Measurements from ENCODE around the gene GPI.
"Not testable (repeated sequence)": the region's sequence is repeated elsewhere in the genome, so short reads cannot be mapped to it uniquely, and the experiment has no call there.

The GPI gene

DNA sequence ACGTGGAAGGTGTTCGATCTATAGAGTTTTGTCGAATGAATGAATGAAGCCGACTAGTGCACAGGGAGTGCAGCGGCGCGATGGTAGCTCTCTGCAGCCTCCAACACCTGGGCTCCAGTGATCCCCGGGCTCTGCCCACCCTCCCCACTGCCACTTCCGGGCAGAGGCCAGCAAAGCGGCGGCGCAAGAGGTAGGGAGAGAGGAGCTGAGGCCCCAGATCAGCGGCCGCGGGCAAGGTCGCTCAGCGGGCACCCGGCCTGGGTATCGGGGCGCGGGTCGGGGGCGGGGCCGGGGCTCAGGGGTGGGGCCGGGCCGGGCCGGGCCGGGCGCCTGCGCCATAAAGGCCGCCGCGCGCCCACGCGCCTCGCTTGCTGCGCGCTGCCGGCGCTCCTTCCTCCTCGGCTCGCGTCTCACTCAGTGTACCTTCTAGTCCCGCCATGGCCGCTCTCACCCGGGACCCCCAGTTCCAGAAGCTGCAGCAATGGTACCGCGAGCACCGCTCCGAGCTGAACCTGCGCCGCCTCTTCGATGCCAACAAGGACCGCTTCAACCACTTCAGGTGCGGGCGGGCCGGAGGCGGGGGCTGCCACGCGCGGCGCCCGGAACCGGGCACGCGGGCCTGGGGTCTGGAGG is at the start of gene GPI:
Gene GPI (plus strand): TSS at position 367 of the 633 bp plus-strand sequence. CDS start 71 bp downstream, at position 438.
- DNase-seq, result peak; percentile 71

DNA sequence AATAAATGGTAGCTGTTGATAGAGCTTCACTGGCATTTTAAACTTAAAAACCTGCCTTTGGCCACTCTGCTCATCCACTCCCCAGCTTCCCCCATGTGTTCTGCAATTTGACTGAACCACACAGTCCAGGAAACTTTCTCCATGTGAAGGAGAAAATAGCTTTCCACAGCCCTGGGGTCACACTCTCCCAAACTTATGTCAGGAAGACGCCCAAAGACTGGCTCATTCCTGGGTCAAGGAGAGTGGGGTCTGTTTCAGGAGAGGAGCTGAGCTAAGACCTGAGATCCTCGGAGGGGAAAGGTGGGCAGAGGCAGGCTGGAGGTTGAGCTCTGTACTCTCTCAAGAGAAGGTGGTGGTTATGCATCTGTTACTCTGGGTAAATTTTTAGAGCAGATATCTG is 48.7 kb upstream of the GPI start:
- DNase-seq, result no peak

DNA sequence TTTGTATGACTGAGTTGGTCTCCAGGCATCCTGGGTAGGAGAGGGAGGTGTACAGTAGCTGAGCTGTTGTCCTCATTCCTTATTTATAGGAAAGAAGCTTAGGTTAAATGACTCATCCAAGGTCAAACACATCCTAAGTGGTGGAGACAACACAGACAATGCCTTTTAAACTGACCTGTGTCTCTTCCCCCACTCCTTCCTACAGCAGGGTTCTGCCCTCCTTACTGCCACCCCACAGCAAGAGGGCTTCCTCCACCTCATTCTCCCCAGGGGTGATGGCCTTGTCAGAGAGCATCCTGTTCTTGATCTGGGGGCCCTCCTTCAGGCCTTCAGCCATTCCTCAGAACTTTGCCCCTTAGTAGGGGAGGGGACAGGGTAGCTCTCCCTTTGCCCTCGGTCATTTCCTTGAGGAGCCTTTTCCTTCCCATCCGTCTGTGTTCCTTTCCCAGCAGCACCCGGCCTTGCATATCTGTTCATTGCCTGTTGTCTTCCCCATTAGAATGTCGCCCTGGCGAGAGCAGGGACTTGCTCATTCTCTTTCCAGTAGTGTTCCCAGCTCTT is 48.2 kb upstream of the GPI start:
- DNase-seq, result no peak

DNA sequence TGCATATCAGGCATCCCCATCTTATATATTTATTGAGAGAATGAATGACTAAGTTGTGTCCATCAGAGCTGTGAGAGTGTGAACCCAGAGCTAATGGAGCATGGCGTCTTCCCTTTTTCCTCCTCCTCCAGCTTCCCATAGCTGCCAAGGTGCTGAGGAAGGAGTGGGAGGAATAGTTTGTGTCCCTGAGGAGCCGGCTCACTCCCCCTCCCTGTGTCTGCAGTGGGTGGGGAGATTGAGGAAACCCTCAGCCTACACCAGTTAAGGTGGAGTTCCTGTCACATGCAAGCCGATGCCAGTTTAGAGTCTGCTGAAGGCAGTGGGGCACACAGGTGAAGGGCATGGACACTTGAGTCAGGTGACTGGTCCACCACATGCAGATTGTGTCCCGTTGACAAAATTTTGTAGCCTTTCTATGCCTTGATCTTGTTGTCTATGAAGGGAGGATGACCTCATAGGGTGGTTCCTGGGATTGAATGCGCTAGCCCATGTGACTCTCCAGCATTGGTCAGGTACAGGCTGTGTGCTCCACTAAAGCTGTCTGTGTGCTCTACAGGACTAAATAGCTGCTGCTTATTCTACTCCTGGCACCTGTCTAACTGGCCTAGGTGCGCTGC is 47.6 kb upstream of the GPI start:
- no peak for DNase-seq

DNA sequence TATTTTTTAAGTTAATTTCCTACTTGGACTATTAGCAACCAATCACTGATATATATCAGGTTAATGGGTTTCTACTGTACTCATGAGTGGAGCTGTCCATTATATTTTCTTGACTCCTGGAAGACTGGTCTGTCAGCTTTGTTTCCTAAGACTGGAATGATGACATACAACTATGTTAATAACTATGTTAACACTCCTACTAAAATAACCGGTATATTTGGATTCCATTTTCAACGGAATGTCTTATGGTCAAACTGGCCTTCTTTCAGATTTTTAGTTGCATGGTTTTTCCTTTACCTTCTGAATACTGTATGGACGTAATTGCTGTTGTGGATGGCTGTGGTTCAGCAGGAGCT is 45.8 kb upstream of the GPI start:
- no peak for DNase-seq

DNA sequence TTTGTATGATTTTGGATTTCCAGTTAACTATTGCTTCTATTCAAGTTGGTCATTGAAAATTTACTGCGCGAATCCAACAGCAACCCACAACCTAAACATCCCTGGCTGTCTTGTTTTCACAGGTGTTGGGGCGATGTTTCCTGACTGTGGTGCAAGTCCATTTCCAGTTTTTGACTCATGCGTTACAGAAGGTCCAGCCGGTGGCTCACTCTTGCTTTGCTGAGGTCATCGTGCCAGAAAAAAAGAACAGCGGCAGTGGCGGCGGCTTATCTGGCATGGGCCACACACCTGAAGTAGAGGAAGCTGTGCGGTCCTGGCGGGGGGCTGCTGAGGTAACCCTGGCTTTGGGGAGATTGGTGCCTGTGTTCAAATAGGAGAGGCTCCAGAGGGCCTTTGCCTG is 45.2 kb upstream of the GPI start:
- no peak for DNase-seq

DNA sequence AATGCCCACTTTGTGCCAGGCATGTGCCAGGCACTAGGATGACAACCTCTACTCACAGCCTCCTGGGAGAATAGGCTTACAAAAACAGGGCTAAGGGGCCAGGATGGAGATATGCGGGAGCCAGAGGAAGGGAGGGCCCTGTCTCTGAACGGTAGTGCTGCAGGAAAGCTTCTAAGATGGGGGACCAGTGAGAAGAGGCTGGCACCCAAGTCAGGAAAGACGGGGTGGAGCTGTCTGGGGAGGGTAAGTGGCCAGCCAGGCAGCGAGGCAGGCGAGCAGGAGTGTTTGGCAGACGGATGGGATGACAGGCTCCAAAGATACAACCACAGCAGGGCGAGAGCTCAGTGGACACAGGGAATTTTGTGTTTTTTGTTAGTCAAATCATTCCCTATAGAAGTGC is 44.7 kb upstream of the GPI start:
- no peak for DNase-seq

DNA sequence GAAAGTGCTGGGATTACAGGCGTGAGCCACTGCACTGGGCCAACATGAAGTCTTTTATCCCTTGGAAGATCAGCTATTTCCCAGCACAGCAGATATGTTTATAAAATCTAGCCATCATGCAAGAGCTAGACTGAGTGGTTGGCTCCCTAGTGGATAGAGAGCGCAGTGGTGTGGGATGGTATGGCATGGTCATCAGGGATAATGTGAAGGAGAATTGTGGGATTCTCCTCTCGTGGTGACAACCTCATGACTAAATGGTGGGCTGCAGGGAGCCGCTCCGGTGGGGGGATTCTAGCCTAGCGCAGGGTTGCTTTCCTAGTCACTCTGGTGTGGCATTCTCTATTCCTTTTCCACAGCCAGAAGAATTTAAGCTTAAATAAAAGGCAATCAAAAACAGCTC is 43.3 kb upstream of the GPI start:
- DNase-seq, result no peak

DNA sequence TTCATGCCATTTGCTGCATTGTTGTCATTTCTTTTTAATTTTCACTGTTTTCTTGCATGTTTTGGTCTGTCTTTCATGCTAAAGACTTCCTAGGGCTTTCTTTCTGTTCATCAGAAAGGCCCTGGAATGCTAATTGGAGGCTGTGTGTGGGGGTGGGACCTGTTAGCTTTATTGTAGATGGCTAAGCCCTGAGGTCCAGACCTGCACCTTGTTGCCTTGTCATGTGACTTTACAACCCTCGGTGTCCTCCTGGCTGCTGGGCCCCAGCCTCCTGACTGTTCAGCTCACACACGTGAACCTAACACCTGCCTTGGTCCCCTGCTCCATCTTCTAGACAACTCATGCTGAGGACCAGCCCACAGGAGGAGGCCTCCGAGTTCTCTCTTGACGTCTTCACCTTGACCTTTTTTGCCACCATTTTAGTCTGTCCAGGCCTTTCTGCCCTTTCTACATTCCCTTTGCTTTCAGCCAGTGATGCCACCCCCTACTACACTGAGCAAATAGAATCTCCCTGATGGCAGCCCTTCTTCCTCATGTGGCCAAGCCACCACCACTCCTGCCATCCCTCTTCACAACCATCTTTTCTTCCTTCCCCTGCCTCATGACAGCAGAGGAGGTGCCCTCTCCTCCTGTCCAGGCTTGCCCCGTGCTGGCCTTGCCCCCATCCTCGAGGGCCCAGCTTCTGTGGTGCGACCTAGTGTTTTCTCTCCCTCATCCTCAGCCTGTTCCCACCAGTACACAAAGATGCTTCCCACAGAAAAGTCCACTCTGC is 41.4 kb upstream of the GPI start:
- DNase-seq, result no peak

DNA sequence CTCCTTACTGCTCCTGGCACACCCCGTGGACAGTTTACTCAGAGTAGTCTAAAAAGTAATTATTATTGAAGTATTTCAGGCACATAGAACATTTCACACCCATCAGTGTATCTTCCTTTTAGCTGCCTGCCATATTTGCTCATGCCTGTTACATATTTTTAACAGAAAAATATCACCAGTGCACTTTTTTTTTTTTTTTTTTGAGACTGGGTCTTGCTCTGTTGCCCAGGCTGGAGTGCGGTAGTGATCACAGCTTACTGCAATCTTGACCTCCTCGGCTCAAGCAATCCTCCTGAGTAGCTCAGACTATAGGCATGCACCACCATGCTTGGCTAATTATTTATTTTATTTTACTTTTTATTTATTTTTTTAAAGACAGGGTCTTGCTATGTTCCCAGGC is 40.7 kb upstream of the GPI start:
- no peak for DNase-seq

DNA sequence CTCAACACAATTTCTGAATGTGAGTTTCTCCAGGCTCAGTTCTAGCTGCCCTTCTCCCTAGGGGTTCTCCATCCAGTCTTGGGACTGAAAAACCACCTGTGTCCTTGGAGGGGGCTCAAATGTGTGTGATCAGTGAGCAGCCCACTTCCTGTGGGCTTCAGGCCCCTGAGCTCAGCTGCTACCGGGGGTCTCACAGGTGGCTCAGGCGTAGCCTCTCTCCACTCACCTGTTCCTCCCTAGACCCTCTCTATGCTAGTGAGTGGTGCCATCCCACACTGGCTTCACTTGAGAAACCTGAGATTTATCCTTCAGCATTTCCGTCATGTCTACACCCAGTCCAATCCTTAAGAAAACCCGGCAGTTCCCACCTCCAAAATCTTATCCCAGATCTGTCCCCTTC is 39.8 kb upstream of the GPI start:
- no peak for DNase-seq

DNA sequence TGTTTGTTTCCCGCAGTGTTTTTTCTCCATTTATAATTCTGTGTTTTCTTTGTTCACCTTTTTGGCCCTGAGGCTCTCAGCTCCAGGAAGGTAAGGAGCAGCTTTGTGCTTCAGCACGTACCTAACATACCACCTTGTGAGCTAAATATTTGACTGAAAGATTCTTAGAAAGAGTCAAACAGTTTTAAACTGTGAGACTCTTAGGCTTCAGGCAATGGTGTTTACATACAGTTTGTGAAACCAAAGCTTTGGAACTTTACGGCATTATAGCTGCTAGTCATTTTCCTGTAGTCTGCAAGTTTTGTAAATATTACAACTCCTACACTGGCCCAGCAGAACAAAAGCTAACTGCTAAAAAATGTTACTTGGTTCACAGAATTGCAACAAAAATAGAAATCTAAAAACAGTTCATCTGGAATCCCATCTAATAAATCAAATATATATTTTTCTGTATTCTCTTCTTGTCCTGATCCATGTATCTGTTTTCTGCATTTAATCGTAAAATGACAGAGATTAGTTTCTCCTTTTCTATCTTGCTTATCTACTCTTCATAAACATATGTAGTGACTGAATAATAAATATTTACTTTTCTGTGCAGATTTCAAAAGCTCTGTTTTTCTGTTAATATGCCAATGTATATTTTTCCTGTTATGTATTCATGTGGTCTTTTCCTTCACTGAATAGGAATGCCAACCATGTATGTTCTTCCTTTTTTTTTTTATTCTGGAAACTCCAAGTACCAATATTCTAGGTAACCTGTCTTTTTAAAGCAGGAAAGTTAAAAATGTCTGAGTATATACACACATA is 38.8 kb upstream of the GPI start:
- no peak for DNase-seq

DNA sequence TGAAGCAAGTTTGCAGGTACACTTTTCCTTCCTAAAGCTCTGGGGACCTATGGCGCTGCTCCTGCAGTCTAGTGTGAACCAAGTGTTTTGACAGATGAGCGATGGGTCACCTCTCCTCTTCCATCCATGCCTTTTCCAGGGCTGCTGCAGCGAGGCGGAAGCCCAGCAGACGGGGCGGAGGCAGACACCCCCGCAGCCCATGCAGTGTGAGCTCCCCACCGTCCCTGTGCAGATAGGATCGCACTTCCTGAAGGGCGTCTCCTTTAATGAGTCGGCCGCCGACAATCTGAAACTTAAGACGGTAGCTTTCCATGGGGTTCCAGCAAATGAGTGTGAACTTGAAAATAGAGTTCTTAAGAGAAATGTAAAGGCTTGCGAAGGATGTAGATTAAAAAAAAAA is 37.1 kb upstream of the GPI start:
- DNase-seq, result no peak

DNA sequence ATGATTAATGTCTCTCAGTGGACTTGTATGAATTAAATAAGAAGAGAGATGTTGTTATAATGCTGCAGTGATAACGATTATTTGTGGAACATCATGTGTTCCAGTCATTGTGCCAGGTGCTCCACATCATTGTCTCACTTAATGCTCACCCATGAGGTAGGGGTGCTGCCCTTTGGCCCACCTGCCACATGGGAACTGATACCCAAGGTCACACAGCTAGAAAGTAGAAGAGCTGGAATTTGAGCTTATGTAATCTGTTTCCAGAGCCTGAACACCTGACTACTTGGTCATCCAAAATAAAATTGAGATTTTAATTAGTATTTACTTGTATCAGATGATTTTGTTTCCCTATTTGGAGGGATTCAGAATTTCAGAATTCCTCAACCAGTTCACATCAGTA is 36.0 kb upstream of the GPI start:
- DNase-seq, result no peak

DNA sequence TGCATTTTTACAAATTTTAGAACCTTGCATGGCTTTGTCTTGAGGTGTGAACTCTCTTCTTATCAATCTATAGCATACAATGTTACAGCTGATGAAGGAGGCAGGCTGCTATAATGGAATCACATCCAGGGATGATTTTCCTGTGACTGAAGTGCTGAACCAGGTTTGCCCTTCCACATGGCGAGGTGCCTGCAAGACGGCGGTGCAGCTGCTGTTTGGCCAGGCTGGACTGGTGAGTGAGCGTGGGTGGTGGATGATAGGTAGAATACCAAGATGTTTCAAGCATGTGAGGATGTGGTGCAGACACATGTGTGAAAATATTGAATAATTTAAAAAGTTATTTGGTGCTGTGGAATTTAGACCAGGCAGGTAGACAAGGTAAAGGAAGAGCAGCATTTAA is 34.9 kb upstream of the GPI start:
- DNase-seq, result no peak

DNA sequence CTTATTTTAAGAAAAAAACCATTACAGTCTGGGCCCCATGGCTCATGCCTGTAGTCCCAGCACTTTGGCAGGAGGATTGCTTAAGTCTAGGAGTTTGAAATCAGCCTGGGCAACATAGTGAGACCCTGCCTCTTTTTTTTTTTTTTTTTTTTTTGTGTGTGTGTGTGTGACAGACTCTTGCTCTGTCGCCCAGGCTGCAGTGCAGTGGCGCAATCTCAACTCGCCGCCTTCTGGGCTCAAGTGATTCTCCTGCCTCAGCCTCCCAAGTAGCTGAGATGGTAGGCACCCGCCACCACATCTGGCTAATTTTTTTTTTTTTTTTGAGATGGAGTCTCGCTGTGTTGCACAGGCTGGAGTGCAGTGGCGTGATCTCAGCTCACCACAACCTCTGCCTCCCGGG is 34.4 kb upstream of the GPI start:
- DNase-seq, result not testable (repeated sequence)

DNA sequence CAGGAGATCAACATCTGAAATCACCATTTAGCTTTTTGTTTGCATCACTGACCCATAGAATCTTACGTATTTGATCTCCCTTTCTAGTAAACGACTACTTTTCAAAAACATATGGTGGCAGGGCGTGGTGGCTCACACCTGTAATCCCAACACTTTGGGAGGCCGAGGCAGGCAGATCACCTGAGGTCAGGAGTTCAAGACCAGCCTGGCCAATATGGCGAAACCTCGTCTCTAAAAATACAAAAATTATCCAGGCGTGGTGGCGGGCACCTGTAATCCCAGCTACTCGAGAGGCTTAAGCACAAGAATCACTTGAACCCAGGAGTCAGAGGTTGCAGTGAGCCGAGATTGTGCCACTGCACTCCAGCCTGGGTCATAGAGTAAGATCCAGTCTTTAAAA is 33.4 kb upstream of the GPI start:
- DNase-seq, result not testable (repeated sequence)

DNA sequence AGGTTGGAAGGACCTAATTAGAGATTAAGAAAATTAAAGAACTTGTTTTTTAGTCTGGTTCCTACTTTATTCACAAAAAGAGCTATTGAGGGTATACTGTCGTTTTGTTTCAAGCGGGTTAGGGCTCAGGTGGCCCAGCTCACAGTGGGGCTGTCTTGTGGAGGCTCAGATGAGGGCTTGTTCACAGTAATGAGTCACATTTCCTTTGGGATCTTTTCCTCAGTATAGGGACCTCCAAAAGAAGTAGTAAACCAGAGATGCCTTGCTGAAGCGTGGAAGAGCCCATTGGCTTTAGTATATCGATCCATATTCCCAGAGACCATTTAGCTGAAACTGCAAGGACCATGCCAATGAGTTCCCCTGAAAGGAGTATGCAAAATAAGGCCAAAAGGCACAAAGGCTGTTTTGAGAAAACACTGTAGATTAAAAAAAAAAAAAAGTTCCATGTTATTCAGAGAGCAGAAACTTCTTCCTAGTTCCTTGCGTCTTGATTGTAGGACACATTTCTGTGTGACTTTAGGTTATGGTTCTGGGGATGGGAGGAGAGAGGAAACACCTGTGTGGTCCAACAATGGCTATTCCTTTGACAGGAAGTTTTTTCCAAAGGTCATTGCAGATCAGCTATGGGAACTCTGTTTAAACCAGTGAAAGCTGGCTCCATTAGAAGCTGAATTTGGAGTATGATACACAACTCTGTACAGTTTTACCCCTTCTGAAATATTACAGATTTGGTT is 32.8 kb upstream of the GPI start:
- no peak for DNase-seq

DNA sequence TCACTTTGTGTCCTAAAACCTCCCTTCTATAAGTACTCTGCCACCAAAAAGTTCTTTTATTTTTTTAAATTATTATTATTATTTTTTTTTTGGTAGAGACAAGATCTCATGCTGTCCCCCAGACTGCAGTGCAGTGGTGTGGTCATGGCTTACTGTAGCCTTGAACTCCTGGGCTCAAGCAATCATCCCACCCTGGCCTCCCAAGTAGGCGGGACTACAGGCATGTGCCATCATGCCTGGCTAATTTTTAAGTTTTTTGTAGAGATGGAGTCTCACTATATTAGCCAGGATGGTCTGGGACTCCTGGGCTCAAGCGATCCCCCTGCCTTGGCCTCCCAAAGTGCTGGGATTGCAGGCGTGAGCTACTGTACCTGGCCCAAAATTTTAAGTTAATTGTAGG is 29.1 kb upstream of the GPI start:
- no peak for DNase-seq

DNA sequence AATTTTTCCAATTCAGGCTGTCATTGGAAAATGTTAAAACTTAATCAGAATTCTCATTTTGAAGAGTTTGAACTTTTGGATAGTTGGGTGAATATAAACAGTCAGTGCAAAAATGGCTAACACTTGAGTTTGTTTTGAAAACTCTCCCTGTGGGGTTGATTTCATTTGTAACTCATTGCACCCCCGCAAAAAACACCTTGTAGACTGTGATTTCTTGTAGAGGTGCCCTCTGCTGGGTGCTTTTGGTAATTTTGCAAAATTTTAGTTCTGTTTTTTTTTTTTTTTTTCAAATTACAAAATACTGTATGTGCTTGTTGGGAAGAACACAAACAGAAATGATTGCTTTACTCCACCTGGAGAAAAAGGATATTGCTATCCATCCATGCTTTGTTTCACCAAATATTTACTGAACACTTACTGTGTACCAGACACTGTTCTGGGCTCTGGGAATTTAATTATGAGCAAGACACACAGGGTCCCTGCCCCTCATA is 28.2 kb upstream of the GPI start:
- no peak for DNase-seq

DNA sequence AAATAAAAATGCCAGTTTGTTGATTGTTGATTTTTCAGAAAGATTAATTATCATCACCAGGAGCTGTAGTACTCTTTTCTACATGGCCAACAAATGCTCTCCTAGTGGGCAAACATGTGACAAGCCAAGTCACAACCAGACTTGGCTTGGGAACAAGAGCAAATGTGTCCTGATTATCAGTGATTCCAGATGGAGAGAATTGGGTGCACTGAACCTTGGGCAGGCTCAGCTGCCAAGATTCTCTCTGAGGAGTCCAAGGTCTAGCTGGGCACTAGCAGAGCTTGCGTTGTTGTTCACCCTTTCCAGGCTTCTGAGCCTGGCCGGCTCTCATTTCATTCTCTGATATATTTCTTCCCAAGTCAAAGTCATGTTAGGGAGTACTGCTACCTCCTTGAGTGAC is 27.3 kb upstream of the GPI start:
- DNase-seq, result no peak

DNA sequence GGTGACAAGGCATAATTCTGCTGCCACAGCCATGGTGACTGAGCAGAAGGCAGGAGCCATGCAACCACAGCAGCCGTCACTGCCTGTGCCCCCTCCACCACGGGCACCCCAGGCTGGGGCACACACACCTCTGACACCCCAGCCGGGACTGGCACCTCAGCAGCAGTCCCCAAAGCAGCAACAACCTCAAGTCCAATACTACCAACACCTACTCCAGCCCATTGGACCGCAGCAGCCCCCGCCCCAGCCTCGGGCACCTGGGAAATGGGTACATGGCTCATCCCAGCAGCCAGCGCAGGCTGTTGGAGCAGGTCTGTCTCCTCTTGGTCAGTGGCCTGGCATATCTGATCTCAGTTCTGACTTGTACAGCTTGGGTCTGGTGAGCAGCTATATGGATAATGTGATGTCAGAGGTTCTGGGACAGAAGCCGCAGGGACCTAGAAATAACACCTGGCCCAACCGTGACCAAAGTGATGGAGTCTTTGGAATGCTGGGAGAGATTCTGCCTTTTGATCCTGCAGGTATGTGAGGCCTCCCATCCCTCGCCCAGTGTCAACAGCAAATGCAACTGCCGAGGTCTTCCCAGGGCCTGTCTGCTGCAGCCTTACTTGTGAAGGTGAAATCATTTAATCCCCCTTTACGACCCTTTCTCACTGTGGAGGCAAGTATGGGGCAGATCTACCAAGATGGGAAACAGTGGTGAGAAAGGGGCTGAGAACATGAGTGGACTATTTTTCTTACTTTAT is 22.9 kb upstream of the GPI start:
- DNase-seq, result no peak

Measured in SHP77 treated with DMSO at 0.1 percent for 48 hours (cell line).